Endometrium (tissue), 2 donors: ENCODE measurements around the gene GRAMD1B.

Source experiments
- FAIRE-seq: peaks from 2 replicates; lab custom pipeline; 2012; peaks lifted over from hg19 to GRCh38; lab: Jason Lieb, UNC
- donor health status: control.
- donor health status: control.

GRAMD1B gene

DNA sequence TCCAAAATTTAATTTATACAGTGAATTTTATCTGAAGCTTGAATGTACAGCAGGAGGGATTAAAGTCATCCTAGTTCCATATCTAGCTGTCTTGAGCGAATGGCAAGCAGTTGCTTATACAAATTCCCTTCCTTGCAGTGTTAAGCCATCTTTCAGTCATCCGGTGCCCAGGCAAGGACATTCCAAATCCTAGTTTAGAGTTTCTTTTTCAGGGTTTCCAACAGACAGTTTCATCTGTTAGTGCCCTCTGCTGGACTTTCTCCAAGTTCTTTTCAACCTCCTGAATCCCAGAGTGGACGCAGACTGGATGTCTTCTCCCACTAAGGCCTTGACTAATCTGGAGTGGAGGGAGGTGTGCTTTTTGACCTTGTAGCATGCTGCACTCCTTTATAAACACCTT, 45.4 kb downstream of the GRAMD1B start:
- FAIRE-seq, result no peak

DNA sequence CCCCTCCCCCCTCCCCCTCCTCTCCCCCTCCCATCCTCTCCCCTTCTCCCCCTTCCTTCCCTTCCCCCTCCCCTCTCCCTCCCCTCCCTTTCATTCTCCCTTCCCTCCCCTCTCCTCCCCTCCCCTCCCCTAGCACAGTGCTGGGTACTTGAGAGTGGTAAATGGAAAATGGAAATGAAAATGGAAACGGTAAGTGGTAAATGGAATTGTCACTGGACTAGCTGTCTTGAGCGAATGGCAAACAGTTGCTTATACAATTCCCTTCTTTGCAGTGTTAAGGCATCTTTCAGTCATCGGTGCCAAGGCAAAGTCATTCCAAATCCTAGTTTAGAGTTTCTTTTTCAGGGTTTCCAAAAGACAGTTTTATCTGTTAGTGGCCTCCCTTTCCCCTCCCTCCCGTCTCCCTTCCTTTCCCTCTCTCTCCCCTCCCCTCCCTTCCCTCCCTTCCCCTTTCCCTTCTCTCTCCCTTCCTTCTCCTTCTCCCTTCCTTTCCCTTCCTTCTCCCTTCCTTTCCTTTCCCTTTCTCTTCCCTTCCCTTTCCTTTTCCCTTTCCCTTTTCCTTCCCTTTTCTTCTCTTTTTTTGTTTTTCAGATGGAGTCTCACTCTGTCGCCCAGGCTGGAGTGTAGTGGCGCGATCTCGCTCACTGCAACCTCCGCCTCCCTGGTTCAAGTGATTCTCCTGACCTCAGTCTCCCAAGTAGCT, 47.3 kb downstream of the GRAMD1B start:
- no peak for FAIRE-seq

DNA sequence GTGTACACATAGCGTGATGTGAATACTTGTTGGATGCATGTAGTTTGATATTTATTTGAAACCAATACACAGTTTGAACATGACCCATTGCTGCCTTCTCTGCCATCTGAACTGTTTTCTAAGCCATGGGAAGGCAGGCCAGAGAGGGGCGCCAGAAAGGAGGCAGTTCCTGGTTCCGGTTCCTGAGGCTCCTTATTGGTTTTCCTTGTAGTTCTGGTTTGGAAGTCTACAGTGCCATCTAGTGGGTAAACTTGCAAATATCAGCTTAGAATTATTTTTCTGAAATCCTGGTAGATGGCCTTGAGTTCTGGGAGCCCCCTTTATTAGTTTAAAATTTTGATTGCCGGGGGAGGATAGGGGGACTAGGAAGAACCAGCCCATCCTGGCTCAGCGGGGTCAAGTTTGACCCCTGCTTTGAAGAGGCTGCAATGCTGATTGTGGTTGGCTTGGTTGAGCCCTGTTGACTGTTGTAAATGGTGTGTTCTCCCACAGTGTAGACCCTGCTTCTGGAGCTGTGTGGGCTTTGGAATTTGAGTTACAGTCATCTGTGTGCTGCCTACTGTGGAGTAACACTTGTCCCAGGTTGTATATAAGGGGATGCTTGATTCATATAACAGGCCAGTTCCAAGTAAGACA, 48.4 kb downstream of the GRAMD1B start:
- no peak for FAIRE-seq

DNA sequence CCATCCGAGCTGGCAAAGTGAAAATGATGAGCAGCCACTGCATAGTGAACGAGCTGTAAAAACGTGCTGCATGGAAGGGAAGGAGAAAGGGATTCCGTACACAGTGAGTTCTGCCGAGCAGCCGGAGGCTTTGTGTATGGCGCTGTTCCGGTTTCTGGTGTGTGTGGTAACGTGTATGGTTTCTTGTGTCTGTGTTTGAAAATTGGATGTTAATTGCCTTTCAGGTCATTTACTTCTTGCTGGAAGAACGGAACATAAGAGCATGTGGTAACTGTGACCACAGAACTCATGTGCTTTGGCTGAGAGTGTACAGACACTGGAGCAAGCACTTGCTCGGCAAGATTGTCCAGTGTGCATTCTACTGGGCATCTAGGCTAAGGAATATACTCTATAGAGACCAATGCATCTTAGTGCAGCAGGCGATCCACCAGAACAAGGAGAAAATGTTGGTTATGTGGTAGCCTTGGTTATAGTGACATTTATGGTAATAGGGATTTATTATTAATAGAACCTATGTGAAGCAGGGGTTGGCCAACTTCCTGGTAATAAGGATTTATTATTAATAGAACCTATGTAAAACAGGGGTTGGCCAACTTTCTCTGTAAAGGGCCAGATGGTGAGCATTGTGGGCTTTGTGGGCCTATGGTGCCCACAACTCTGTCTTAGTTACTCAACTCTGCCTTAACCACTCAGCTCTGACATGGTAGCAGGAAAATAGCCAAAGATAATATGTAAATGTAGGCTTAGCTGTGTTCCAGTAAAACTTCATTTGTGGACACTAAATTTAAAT, 49.2 kb downstream of the GRAMD1B start:
- no peak for FAIRE-seq

DNA sequence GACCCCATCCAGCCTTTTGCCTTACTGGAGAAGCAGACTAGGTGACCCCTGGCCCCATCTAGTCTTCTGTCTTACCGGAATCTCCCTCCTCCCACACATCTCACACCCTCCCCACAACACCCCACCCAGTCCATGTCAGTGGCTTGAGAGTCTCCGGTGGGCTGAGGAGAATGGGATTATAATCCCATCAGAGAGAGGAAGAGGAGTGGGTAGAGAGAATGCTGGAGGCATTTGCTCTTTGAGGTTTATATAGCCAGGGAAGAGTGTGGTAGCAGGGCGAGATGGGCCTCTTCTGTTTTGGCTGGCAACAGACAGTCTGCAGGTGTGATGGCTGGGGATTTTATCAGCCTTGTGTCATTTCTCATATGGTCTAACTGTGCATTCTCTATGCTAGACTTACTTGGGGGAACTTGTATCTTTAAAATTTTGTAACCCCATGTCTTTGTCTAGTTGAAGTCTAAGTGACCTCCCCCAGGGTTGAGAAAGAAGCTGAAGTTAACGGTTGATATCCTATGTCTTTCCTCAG, 50.3 kb downstream of the GRAMD1B start:
- no peak for FAIRE-seq

DNA sequence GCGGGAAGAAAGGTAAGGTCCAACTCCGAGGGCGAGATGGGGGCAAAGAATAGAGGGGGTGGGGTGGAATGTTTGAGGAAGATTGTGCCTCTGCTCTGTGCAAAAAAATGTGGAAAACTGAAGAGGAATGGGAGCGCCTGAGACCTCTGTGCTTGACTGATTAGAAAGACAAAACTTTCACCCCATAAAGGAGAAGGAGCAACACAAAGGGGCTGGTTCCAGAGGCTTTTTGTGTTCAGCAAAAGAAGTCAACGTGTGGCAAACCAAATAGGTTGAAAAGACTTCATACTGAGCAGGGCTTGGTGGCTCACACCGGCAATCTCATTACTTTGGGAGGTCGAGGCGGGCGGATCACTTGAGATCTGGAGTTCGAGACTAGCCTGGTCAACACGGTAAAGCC, 50.8 kb downstream of the GRAMD1B start:
- no peak for FAIRE-seq

DNA sequence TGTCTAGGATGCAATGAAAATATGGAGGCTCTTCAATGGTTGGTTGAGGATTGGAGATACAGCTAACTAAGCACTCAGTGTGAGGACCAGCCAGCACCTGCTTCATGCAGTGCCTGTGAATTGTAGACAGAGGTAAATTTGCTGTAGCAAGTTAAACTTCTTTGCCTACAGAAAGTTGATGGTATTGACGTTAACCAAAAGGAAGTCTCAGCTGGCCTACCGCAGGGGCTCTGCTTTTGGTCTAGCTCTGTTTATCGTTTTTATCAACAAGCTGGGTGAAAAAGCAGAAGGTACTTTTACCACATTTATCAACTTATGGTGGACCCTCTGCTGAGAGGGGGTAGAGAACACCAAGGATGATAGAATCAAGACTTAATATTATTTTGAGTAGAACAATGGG, 51.6 kb downstream of the GRAMD1B start:
- no peak for FAIRE-seq

DNA sequence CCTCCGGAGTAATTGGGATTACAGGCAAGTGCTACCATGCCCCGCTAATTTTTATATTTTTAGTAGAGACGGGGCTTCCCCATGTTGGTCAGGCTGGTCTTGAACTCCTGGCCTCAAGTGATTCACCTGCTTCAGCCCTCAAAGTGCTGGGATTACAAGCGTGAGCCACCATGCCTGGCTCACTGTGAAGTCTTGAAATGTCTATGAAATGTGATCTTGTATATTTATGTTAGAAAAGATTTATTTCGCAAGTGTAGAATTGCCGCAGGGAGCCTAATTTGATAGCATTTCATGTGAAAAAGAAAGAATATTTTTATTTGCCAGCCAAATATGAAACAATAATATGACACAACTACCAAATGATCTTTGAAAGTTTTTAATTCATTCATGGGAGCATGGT, 52.1 kb downstream of the GRAMD1B start:
- FAIRE-seq, result no peak

DNA sequence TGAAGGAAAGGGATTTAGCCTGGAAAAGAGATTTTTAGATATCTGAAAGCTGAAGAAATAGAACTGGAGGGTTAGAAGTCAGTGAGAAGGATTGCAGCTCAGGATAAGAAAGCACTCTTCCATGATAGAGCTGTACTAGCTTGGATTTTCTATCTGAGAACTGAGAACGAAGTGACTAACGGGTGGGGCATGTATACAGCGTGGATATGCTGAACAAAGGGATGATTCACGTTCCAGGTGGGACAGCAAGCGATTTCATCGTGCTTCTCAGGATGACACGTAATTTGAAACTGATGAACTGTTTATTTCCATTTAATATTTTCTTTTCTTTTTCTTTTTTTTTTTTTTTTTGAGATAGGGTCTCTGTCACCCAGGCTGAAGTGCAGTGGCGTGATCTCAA, 53.0 kb downstream of the GRAMD1B start:
- FAIRE-seq, result no peak

DNA sequence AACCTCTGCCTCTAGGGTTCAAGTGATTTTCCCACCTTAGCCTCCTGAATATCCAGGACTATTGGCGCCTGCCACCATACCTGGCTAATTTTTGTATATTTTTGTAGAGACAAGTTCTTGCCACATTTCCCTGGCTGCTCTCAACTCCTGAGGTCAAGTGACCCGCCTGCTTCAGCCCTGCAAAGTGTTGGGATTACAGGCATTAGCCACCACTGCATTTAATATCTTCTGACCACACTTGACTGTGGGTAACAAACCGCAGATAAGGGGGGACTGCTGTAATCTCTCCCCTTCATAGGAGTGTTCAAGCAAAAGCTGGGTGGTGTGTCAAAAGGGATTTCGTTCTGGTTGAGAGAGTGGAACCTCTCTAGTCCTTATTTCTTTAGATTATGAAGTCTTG, 53.4 kb downstream of the GRAMD1B start:
- no peak for FAIRE-seq

DNA sequence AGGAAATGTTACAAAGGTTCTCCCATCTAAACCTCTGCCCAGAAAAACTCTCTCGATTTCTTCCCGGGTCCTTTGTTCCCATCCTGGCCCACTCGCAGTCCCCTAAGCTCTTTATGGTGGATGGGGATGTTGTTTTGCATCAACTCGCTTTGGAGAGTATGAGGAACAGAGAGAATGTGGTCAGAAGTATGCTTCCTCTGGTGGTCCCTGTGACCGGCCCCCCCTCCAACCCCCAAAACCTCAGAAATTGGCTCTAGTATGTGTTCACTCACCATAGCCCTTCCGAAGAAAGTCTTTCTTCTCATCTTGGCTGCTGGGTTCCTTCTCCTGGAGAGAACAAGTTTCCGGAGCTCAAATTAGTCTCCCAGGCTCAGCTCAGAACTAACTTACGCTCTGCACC, 54.4 kb downstream of the GRAMD1B start:
- no peak for FAIRE-seq

DNA sequence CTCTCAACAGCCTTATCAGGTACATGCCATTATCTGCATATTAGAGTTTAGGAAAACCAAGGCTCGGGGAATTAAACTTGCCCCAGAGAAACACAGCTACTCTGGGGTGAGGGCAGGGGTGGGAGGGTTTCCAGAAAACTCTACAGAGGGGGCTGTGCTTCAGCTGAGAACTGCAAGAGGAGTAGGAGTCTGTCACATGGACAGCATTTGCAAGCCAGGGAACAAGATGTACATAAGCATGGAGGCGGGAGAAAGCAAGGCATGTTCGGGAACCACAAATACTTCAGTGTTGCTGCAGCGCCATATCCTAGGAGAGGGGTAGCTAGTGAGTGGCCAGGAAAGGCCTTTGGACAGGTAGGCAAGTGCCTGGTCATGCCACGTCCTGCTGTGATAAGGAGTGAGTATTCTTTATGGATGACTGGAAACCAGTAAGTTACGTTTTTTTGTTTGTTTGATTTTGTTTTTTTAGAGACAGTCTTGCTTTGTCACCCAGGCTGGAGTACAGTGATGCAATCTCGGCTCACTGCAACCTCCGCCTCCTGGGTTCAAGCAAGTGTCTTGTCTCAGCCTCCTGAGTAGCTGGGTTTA, 57.2 kb downstream of the GRAMD1B start:
- FAIRE-seq, result no peak

DNA sequence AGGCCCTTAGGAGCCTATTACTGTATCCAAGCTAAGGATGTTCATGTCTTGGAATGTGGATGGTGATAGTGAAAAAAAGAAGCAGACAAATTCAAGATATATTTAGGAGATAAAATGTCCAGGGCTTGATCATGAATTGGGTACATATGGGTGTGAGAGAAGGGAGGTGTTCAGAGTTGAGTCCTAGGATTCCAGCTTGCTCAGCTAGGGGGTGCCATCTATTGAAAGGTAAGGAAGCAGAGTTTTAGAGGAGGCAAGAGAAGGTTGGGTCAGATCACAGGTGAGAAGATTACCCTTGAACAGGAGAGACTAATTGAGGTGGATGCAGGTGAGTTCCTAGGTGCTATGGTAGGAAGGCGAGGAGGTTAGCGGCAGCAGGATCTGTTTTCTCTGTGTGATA, 60.5 kb downstream of the GRAMD1B start:
- FAIRE-seq, result no peak

DNA sequence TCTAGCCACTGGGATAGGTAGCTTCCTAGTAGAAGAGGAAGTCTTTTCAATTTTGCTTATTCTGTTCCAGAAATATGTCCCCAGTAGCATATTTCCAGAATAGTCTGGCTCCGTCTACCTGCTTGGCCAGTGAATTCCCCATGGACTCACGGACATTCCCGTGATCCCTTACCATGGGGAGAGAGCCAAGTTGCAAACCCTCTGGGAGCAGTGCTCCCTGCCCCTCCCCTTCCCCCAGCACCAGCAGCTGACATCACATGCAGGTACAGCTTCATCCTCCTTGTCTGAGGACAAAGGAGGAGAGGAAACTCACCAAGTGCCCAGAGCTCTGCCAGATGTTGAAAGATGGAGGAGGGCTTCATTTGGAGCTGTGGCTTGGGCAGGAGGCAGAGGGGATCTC, 61.2 kb downstream of the GRAMD1B start:
- FAIRE-seq, result no peak

DNA sequence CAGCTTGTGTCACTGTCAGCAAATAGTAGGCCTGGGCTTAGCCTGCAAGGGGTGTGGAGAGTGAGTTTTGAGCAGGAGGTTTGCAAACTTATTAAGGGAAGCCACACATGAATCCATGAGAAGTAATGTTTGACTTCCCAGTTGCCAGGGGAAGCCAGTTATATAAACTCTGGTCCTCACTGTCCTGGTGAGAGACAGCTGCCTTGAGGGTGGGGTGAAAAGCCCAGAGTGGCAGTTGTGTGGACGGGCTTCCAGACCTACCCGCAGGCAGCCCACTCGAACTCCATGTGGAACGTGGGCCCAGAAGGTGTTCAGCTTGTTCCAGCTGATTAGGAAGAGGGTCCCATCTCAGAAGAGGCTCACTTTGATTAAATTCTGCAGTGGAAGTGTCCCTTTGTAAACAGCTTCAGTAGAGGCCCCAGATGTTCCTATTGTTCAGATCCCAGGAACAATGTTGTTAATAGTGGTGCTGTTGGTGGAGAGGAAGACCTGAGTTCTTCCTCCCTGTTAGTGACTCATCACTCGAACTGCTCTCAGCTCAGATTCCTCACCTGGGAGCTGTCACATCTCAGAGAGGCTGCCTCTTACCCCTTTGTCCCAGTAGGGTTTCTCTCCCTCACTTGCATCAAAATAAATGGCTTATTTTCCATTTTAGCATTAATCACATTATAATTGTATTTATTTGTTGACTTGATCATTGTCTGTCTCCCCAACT, 63.4 kb downstream of the GRAMD1B start:
- FAIRE-seq, result no peak

DNA sequence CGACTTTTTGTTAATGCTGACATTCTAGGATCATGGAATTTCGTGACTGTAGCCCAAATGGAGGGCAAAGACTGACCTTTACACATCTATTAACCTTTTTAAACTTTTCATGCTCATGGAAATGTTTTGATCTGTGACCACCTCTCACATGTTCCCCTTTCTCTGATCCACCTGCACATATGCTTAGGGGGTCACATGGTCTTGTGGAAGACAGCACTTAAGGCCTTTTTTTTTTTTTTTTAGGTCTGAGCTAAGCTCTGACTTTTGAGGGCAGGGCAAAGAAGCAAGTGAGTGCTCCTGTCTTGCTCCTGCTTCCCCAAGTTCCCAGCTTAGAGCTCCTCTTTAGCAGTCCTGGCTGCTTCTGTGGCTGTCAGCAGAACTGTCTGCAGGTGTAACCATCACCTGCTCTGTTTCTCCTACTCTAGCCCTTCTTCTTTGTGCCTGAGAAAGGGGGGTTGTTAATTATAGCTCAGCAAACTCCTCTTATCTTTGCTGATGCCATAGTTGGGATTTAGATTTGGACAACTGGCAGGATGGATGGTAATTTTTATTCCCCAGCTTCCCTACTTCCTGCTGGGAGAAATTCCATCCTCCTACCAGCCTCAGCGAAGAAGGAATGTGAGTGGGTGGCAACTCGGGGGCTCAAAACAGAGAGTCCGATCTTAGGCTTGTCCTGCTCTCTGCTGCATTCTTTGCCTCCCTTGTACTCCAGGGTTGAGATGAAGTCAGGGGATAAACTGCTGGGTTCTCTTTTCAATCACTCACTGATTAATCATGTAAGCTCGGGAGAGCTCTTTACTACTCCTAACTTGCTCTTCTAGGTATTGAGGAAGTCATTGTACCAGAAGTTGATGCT, 64.4 kb downstream of the GRAMD1B start:
- FAIRE-seq, result no peak

DNA sequence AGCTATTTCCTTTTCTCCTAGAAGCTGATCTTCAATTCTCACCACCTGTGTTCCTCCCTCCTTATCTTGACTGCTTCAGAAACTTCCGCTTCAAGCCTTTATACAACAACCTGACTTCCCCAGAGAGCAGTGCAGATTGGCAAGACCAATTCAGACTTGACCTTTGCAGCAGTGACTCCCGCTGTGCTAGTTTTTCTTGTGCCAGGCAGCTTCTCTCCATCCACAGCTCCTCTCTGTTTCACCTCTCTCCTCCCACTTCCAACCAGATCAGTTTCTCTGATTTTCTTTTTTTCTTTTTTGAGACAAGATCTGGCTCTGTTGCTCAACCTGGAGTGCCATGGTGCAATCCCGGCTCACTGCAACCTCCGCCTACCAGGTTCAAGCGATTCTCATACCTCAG, 74.3 kb downstream of the GRAMD1B start:
- FAIRE-seq, result no peak

DNA sequence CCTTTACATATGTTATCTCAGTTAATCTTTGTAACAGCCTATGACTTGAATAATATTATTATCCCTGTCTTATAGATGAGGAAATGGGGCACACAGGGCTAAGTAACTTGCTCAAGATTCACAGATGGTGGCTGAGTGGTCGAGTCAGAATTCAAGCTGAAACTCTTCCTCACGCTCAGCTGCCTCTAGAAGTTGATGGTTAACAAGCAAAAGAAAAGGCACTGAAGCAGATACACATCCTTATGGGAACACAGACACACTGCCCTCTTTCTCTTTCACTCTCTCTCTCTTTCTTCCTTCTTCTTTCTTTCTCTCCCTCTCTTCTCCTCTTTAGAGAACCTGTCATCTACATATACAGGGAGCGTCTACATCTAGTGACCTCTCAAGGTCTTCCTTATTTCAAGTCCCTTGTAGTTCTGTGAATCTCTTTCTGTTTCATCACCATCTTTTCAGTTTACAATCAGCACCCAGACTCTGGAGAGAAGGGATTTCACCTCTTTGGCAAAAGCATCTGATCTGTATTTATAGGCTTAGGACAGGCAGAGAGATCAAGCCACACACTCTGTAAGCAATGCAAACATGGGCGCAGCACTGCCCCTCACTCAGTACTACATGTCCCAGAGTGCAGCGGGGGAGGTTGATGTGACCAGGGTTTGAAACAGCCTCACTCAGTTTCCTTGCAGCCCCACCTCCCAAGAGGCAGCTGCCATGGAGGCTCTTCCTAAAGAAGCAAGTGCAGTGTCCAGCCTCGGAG, 75.7 kb downstream of the GRAMD1B start:
- no peak for FAIRE-seq

DNA sequence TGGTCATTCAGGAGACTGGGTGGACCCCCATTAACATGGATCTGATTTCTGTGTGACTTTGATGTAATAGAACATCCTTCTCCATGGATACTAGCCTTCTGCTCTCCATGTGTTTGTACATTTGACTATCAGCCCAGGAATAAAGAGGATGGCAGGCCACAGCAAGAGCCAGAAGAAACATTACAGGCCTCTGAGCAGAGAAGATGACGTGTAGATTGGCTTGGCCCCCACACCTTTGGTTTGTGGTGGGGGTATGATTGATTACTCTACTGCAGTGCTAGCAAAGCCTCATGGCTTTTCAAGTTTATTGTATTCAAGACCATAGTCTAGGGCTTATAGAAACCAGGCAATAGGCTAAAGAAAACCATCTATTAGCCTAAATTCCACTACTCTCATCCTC, 77.0 kb downstream of the GRAMD1B start:
- FAIRE-seq, result no peak
